Naive thymus-derived CD8-positive, alpha-beta T cell (primary cell): ENCODE data around the gene CD164L2. TPM values are rescaled to one million over a fixed set of nuclear protein-coding genes. Genes with fewer than 3 reads are reported as not detected.
"Not testable (repeated sequence)": the region's sequence is repeated elsewhere in the genome, so short reads cannot be mapped to it uniquely, and the experiment has no call there.

Experiments
- ATAC-seq, 2 donors: fragments of 150-1000 bp; cut with Tn5 transposase in 1 of 2; sonication (Bioruptor Pico), chemical (Tn5 transposase) in 1 of 2; 1 replicate in 1 of 2; 2 replicates in 1 of 2; pipeline ENCODE4 v1.10.0; 2021; ENCODE audit warnings: mild to moderate bottlenecking in 2 of 2, moderate library complexity in 2 of 2
- POLR2A ChIA-PET: fragments of 350-600 bp; sonication (Branson Sonifier 250); formaldehyde crosslinking; loops from one replicate; lab custom pipeline; 2021; ENCODE audit warnings: antibody characterized with exemption; lab: Charles Lee
- DNase-seq, 10 donors: peaks; one replicate each; pipeline versions ENCODE4 v3.0.0 to v3.0.0-alpha.2; 2020 to 2022
- H3K27ac Mint-ChIP-seq, 10 donors: one replicate each; pipeline ENCODE4 v1.8.0; 2020 to 2022; ENCODE audit warnings: mild to moderate bottlenecking in 10 of 10, mixed read lengths in 10 of 10, moderate library complexity in 4 of 10, inconsistent platforms in 1 of 10
- H3K27me3 Mint-ChIP-seq, 5 donors: one replicate each; pipeline ENCODE4 v1.8.0; 2021 to 2022; ENCODE audit warnings: mixed read lengths in 5 of 5
- H3K36me3 Mint-ChIP-seq, 3 donors: one replicate each; pipeline ENCODE4 v1.8.0; 2020 to 2022; ENCODE audit warnings: mixed read lengths in 3 of 3, mild to moderate bottlenecking in 2 of 3, inconsistent platforms in 1 of 3
- H3K4me1 Mint-ChIP-seq, 4 donors: one replicate each; pipeline ENCODE4 v1.8.0; 2021 to 2022; ENCODE audit warnings: mixed read lengths in 4 of 4
- H3K4me3 Mint-ChIP-seq, 10 donors: one replicate each; pipeline ENCODE4 v1.8.0; 2020 to 2022; ENCODE audit warnings: mild to moderate bottlenecking in 10 of 10, mixed read lengths in 10 of 10, moderate library complexity in 6 of 10, inconsistent platforms in 1 of 10
- H3K9me3 Mint-ChIP-seq, 9 donors: one replicate each; pipeline ENCODE4 v1.8.0; 2020 to 2022; ENCODE audit warnings: mixed read lengths in 9 of 9, mild to moderate bottlenecking in 3 of 9, inconsistent platforms in 1 of 9, moderate library complexity in 1 of 9
- polyA plus RNA-seq, 3 donors: library from polyadenylated mRNA; unstranded; fragments of 300-500 nt; fragmentation: Illumina TruSeq; gene quantifications; one replicate each; pipeline ENCODE4 v1.2.3, GENCODE V29; 2021
- total RNA-seq, 8 experiments: library from RNA in 2 of 8; stranded (reverse) in 2 of 8; gene quantifications; one replicate each; pipeline ENCODE4 v1.2.3 and lab custom pipeline; 2021 to 2026

The CD164L2 gene
- total RNA-seq (not detected), polyA plus RNA-seq (under 1 TPM in 1 of 3 donors, not detected in 2; 0.17 TPM), total RNA-seq (lab: John Stamatoyannopoulos, UW) (0 reads per million in 6 experiments)

- Mint-ChIP-seq H3K9me3 (no peaks in the 10 kb centered on the region), H3K4me1 (peaks cover 0 to 5% (median 0%) of the 10 kb centered on the region in 4 donors), H3K4me3 (no peak within 1 kb of the TSS), H3K36me3 (no peaks in the 10 kb centered on the region), H3K27me3 (peaks cover 0 to 5% (median 3%) of the 10 kb centered on the region in 5 donors), H3K27ac (peak within 1 kb of the TSS in 1 of 10 donors; percentile 15)
- ATAC-seq, result peak; percentile 76 to 79
- DNase-seq, result peak in 6 of 10 donors; percentile 41 to 57 (median 44)
- POLR2A ChIA-PET, result interaction anchor here (0.9 to 1.1 kb wide), 2 partner anchors 21 to 40 kb away, joined by 3 read pairs; no protein-coding TSS in a partner anchor
Observed at GRCh38 chr1:27383039-27383605, at the start of gene CD164L2. Gene CD164L2, minus strand, starts transcription at chr1:27383333. Its CDS starts 94 bp downstream, at chr1:27383239.

GRCh38 chr1:27432725-27433124, 49.6 kb upstream of the CD164L2 start:
- ATAC-seq, H3K27me3 Mint-ChIP-seq, H3K36me3 Mint-ChIP-seq, DNase-seq, H3K4me3 Mint-ChIP-seq, H3K9me3 Mint-ChIP-seq: not testable (repeated sequence)
- Mint-ChIP-seq H3K4me1 (peaks cover 37 to 96% (median 87%) of the 10 kb centered on the region in 4 donors), H3K27ac (peak overlapping the region in 5 of 10 donors; percentile 40 to 79 (median 70))
- POLR2A ChIA-PET, result interaction anchor here (0.7 to 1.4 kb wide), 2 partner anchors 89 to 118 kb away, joined by 3 to 5 read pairs; no protein-coding TSS in a partner anchor

- H3K9me3 Mint-ChIP-seq, result no peaks in the 10 kb centered on the region
- DNase-seq, result no peak
- H3K27me3 Mint-ChIP-seq, result no peaks in the 10 kb centered on the region
- peaks cover 41 to 96% (median 88%) of the 10 kb centered on the region in 4 donors for H3K4me1 Mint-ChIP-seq
- H3K27ac Mint-ChIP-seq, result peak overlapping the region; percentile 40 to 96 (median 90)
- ATAC-seq, result no peak
- POLR2A ChIA-PET, result interaction anchor here (1.4 to 2.5 kb wide), 5 partner anchors 19 to 173 kb away, joined by 3 to 14 read pairs (median 10); partner anchors contain the start of genes AHDC1 and WASF2
- H3K36me3 Mint-ChIP-seq, result peaks cover 0 to 10% (median 3%) of the 10 kb centered on the region in 3 donors
- H3K4me3 Mint-ChIP-seq, result peak overlapping the region in 8 of 10 donors; percentile 74 to 91 (median 77)
Observed at GRCh38 chr1:27431601-27431940, 48.4 kb upstream of the CD164L2 start.

- peaks cover 0 to 15% (median 5%) of the 10 kb centered on the region in 3 donors for H3K36me3 Mint-ChIP-seq
- H3K27me3 Mint-ChIP-seq, result no peaks in the 10 kb centered on the region
- peak overlapping the region; percentile 29 to 91 (median 77) for H3K4me3 Mint-ChIP-seq
- H3K27ac Mint-ChIP-seq, result peak overlapping the region; percentile 40 to 96 (median 90)
- peaks cover 42 to 95% (median 88%) of the 10 kb centered on the region in 4 donors for H3K4me1 Mint-ChIP-seq
- peak; percentile 74 to 85 for ATAC-seq
- no peaks in the 10 kb centered on the region for H3K9me3 Mint-ChIP-seq
- DNase-seq, result peak in 6 of 10 donors; percentile 30 to 68 (median 42)
- POLR2A ChIA-PET, result interaction anchor here (0.7 to 2.5 kb wide), 14 partner anchors 9 to 757 kb away, joined by 3 to 14 read pairs (median 4); partner anchors contain the start of genes AHDC1 and WASF2
Observed at GRCh38 chr1:27430903-27431600, 47.9 kb upstream of the CD164L2 start.

GRCh38 chr1:27429029-27429425, 45.9 kb upstream of the CD164L2 start:
- Mint-ChIP-seq H3K4me1 (peaks cover 43 to 88% (median 82%) of the 10 kb centered on the region in 4 donors), H3K36me3 (peaks cover 0 to 21% (median 6%) of the 10 kb centered on the region in 3 donors), H3K4me3 (peak overlapping the region; percentile 76 to 91 (median 81)), H3K9me3 (no peaks in the 10 kb centered on the region), H3K27me3 (no peaks in the 10 kb centered on the region), H3K27ac (peak overlapping the region; percentile 40 to 96 (median 92))
- POLR2A ChIA-PET, result interaction anchor here (0.6 to 2.5 kb wide), 10 partner anchors 38 to 681 kb away, joined by 3 to 14 read pairs (median 4); partner anchors contain the start of genes IFI6 and WASF2
- ATAC-seq (peak in 1 of 2 donors; percentile 4), DNase-seq (no peak)

- ATAC-seq, result peak; percentile 41 to 60
Observed at GRCh38 chr1:27428316-27429028, 45.3 kb upstream of the CD164L2 start.

GRCh38 chr1:27427816-27428315, 44.7 kb upstream of the CD164L2 start:
- Mint-ChIP-seq H3K36me3 (peaks cover 0 to 21% (median 6%) of the 10 kb centered on the region in 3 donors), H3K4me1 (peaks cover 34 to 86% (median 77%) of the 10 kb centered on the region in 4 donors), H3K9me3 (no peaks in the 10 kb centered on the region), H3K4me3 (peak overlapping the region; percentile 76 to 91 (median 81)), H3K27me3 (no peaks in the 10 kb centered on the region), H3K27ac (peak overlapping the region; percentile 40 to 96 (median 92))
- POLR2A ChIA-PET, result interaction anchor here (0.7 to 1.7 kb wide), 9 partner anchors 10 to 244 kb away, joined by 3 to 13 read pairs (median 4); partner anchors contain the start of genes IFI6 and WASF2
- DNase-seq (no peak), ATAC-seq (no peak)

More at GRCh38 chr1:27428316-27429028, 45.3 kb upstream of the CD164L2 start:
- H3K4me1 Mint-ChIP-seq, result peaks cover 38 to 88% (median 81%) of the 10 kb centered on the region in 4 donors
- H3K4me3 Mint-ChIP-seq, result peak overlapping the region; percentile 76 to 91 (median 81)
- no peaks in the 10 kb centered on the region for H3K9me3 Mint-ChIP-seq
- peak in 1 of 10 donors; percentile 17 for DNase-seq
- H3K27ac Mint-ChIP-seq, result peak overlapping the region; percentile 40 to 96 (median 92)
- H3K36me3 Mint-ChIP-seq, result peaks cover 0 to 21% (median 6%) of the 10 kb centered on the region in 3 donors
- H3K27me3 Mint-ChIP-seq, result no peaks in the 10 kb centered on the region
- POLR2A ChIA-PET, result interaction anchor here (0.7 to 1.7 kb wide), 10 partner anchors 9 to 244 kb away, joined by 3 to 13 read pairs (median 4); partner anchors contain the start of genes IFI6 and WASF2

GRCh38 chr1:27427329-27427728, 44.2 kb upstream of the CD164L2 start:
- Mint-ChIP-seq H3K4me1 (peaks cover 34 to 88% (median 81%) of the 10 kb centered on the region in 4 donors), H3K27me3 (no peaks in the 10 kb centered on the region), H3K27ac (peak overlapping the region; percentile 40 to 96 (median 91)), H3K4me3 (peak overlapping the region in 9 of 10 donors; percentile 77 to 91 (median 82)), H3K36me3 (peaks cover 0 to 21% (median 6%) of the 10 kb centered on the region in 3 donors), H3K9me3 (no peaks in the 10 kb centered on the region)
- POLR2A ChIA-PET, result interaction anchor here (0.7 to 1.7 kb wide), 6 partner anchors 10 to 191 kb away, joined by 3 to 13 read pairs (median 4); no protein-coding TSS in a partner anchor
- DNase-seq, result no peak
- no peak for ATAC-seq

- H3K4me3 Mint-ChIP-seq, result no peak overlapping the region
- no peaks in the 10 kb centered on the region for H3K9me3 Mint-ChIP-seq
- H3K4me1 Mint-ChIP-seq, result peaks cover 30 to 77% (median 65%) of the 10 kb centered on the region in 4 donors
- ATAC-seq (no peak), DNase-seq (no peak)
- H3K27ac Mint-ChIP-seq, result peak overlapping the region; percentile 17 to 91 (median 83)
- peaks cover 0 to 26% (median 6%) of the 10 kb centered on the region in 3 donors for H3K36me3 Mint-ChIP-seq
- H3K27me3 Mint-ChIP-seq, result no peaks in the 10 kb centered on the region
- POLR2A ChIA-PET, result interaction anchor here (0.9 to 1.8 kb wide), 2 partner anchors 11 to 13 kb away, joined by 3 to 5 read pairs; no protein-coding TSS in a partner anchor
Observed at GRCh38 chr1:27423709-27424108, 40.6 kb upstream of the CD164L2 start.

GRCh38 chr1:27418326-27419185, 35.4 kb upstream of the CD164L2 start:
- H3K4me1 Mint-ChIP-seq, result peaks cover 20 to 63% (median 47%) of the 10 kb centered on the region in 4 donors
- POLR2A ChIA-PET, result interaction anchor here (2.5 kb wide), 1 partner anchor 72 kb away, joined by 8 read pairs; the partner anchor contains the start of gene WASF2
- DNase-seq, result no peak
- no peak for ATAC-seq
- H3K27ac Mint-ChIP-seq, result peak overlapping the region in 9 of 10 donors; percentile 2 to 88 (median 75)
- H3K9me3 Mint-ChIP-seq, result no peaks in the 10 kb centered on the region
- peaks cover 14 to 56% (median 18%) of the 10 kb centered on the region in 3 donors for H3K36me3 Mint-ChIP-seq
- H3K27me3 Mint-ChIP-seq, result no peaks in the 10 kb centered on the region
- no peak overlapping the region for H3K4me3 Mint-ChIP-seq
